HG03457 (cell line): ENCODE measurements around the gene EPN2.

Experiments
- ATAC-seq: cut with Tn5 transposase; IDR thresholded peaks from one replicate; pipeline ENCODE4 v1.9.1; 2021; ENCODE audit warnings: moderate number of reproducible peaks; ENCODE audit not compliant: unreplicated experiment

EPN2 gene

GRCh38 chr17:19363114-19363438 lies 125.9 kb downstream of the EPN2 start:
- ATAC-seq = no peak

GRCh38 chr17:19363460-19364035 lies 126.4 kb downstream of the EPN2 start:
- no peak for ATAC-seq

- ATAC-seq = no peak
These were observed 127.7 kb downstream of the EPN2 start for GRCh38 chr17:19364699-19365498.

GRCh38 chr17:19365499-19365817 lies 128.3 kb downstream of the EPN2 start:
- no peak for ATAC-seq

GRCh38 chr17:19365833-19366636 lies 128.9 kb downstream of the EPN2 start:
- ATAC-seq = no peak

- no peak for ATAC-seq
These were observed 129.4 kb downstream of the EPN2 start for GRCh38 chr17:19366637-19366972.

- no peak for ATAC-seq
These were observed 131.1 kb downstream of the EPN2 start for GRCh38 chr17:19368229-19368628.

GRCh38 chr17:19369107-19369778 lies 132.1 kb downstream of the EPN2 start:
- ATAC-seq = no peak

GRCh38 chr17:19369846-19370492 lies 132.8 kb downstream of the EPN2 start:
- no peak for ATAC-seq

GRCh38 chr17:19370493-19370960 lies 133.4 kb downstream of the EPN2 start:
- ATAC-seq = peak; percentile 46

- ATAC-seq = no peak
These were observed 134.3 kb downstream of the EPN2 start for GRCh38 chr17:19371259-19372010.

- no peak for ATAC-seq
These were observed 134.8 kb downstream of the EPN2 start for GRCh38 chr17:19372011-19372370.

GRCh38 chr17:19372439-19372838 lies 135.3 kb downstream of the EPN2 start:
- ATAC-seq = no peak

- ATAC-seq = no peak
These were observed 135.8 kb downstream of the EPN2 start for GRCh38 chr17:19372866-19373504.

GRCh38 chr17:19374136-19374535 lies 137.0 kb downstream of the EPN2 start:
- no peak for ATAC-seq

GRCh38 chr17:19375732-19376131 lies 138.6 kb downstream of the EPN2 start:
- ATAC-seq = no peak

GRCh38 chr17:19376811-19377210 lies 139.6 kb downstream of the EPN2 start:
- ATAC-seq = no peak

GRCh38 chr17:19377602-19378415 lies 140.6 kb downstream of the EPN2 start:
- peak; percentile 85 for ATAC-seq
